ENCODE data around the gene CORO1C. TPM values are rescaled to one million over a fixed set of nuclear protein-coding genes. Genes with fewer than 3 reads are reported as not detected.

The CORO1C gene
- total and polyA plus RNA-seq, 9 of the 15 experiments (the other 6 are each of a cell fraction or from before 2014, with no cell fraction given) = 55.2 to 280 (median 150) TPM

DNA sequence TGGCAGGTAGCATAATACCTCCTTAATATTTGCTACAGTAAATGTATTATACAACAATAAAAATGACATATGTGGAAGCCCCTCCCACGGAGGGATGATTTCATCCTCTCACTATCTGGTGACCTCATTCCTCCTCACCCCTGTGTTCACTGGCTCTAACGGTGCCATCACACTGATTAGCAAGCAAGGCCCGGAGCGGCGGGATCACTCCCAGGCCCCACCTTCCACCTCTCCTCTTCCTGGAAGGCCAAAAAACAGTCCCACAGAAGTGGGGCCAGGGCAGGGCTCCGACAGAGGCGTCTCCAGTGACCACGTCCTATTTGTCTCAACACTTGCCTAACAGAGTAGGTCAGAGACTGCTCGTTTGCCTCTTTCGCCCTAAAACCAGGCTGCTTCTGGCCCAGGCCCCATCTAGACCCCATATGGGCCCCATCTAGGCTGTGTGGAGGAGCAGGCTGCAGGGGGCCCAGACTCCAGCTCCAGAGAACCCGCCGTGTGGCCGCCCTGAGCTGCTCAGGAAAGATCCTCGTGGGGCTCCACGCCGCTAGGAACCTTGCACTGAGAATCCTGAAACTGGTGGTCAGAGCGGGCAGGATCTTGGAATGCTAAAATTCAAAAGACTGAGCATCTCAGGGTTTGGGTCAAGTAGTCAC is 101.4 kb downstream of the CORO1C start (continued):
- TF ChIP-seq, protein P1, sequence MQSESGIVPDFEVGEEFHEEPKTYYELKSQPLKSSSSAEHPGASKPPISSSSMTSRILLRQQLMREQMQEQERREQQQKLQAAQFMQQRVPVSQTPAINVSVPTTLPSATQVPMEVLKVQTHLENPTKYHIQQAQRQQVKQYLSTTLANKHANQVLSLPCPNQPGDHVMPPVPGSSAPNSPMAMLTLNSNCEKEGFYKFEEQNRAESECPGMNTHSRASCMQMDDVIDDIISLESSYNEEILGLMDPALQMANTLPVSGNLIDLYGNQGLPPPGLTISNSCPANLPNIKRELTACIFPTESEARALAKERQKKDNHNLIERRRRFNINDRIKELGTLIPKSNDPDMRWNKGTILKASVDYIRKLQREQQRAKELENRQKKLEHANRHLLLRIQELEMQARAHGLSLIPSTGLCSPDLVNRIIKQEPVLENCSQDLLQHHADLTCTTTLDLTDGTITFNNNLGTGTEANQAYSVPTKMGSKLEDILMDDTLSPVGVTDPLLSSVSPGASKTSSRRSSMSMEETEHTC (IDR thresholded peaks at IDR 0.05) = no peak
- TF ChIP-seq ELF4 (CRISPR knock-in tag; IDR thresholded peaks at IDR 0.05) (peak; percentile 81; the same call in 1 of the 2 replicates), HNRNPLL (IDR thresholded peaks at IDR 0.05; ENCODE audit: low read depth, low read length, poor library complexity, severe bottlenecking) (no peak), GATA2 (CRISPR knock-in tag; IDR thresholded peaks at IDR 0.05) (no peak), ZBTB8A (IDR thresholded peaks at IDR 0.05; ENCODE audit: partially characterized antibody) (no peak), SMARCB1 (IDR thresholded peaks at IDR 0.05; ENCODE audit: insufficient read length, low read depth) (no peak), ZNF324 (CRISPR knock-in tag; IDR thresholded peaks at IDR 0.05) (peak; percentile 31; the same call in 1 of the 2 replicates), NRF1 (conservative IDR thresholded peaks at IDR 0.05 in 1 of 2, IDR thresholded peaks at IDR 0.05 in 1 of 2) (peak in 1 of 2 experiments; percentile 36; a peak in 1 of 4 replicates), POLR2A (conservative IDR thresholded peaks at IDR 0.05) (peak; percentile 94), SMAD3 (CRISPR knock-in tag; conservative IDR thresholded peaks at IDR 0.05) (0 out of 2 replicates have a peak, but pooled peaks have one; percentile 42), PHF21A (IDR thresholded peaks at IDR 0.05; ENCODE audit: borderline replicate concordance, low read depth) (peak; percentile 46; the same call in 1 of the 2 replicates), CXXC5 (CRISPR knock-in tag; IDR thresholded peaks at IDR 0.05) (peak; percentile 71), TCF7 (IDR thresholded peaks at IDR 0.05; ENCODE audit: borderline replicate concordance) (no peak), PTTG1 (tag; IDR thresholded peaks at IDR 0.05; ENCODE audit: low read depth) (no peak)
- TF ChIP-seq, protein P2, sequence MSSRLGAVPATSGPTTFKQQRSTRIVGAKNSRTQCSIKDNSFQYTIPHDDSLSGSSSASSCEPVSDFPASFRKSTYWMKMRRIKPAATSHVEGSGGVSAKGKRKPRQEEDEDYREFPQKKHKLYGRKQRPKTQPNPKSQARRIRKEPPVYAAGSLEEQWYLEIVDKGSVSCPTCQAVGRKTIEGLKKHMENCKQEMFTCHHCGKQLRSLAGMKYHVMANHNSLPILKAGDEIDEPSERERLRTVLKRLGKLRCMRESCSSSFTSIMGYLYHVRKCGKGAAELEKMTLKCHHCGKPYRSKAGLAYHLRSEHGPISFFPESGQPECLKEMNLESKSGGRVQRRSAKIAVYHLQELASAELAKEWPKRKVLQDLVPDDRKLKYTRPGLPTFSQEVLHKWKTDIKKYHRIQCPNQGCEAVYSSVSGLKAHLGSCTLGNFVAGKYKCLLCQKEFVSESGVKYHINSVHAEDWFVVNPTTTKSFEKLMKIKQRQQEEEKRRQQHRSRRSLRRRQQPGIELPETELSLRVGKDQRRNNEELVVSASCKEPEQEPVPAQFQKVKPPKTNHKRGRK (tag; IDR thresholded peaks at IDR 0.05) = no peak
- TF ChIP-seq, protein P3, sequence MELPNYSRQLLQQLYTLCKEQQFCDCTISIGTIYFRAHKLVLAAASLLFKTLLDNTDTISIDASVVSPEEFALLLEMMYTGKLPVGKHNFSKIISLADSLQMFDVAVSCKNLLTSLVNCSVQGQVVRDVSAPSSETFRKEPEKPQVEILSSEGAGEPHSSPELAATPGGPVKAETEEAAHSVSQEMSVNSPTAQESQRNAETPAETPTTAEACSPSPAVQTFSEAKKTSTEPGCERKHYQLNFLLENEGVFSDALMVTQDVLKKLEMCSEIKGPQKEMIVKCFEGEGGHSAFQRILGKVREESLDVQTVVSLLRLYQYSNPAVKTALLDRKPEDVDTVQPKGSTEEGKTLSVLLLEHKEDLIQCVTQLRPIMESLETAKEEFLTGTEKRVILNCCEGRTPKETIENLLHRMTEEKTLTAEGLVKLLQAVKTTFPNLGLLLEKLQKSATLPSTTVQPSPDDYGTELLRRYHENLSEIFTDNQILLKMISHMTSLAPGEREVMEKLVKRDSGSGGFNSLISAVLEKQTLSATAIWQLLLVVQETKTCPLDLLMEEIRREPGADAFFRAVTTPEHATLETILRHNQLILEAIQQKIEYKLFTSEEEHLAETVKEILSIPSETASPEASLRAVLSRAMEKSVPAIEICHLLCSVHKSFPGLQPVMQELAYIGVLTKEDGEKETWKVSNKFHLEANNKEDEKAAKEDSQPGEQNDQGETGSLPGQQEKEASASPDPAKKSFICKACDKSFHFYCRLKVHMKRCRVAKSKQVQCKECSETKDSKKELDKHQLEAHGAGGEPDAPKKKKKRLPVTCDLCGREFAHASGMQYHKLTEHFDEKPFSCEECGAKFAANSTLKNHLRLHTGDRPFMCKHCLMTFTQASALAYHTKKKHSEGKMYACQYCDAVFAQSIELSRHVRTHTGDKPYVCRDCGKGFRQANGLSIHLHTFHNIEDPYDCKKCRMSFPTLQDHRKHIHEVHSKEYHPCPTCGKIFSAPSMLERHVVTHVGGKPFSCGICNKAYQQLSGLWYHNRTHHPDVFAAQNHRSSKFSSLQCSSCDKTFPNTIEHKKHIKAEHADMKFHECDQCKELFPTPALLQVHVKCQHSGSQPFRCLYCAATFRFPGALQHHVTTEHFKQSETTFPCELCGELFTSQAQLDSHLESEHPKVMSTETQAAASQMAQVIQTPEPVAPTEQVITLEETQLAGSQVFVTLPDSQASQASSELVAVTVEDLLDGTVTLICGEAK (IDR thresholded peaks at IDR 0.05) = peak; percentile 32; the same call in 1 of the 2 replicates
- TF ChIP-seq, protein P3 (CRISPR knock-in tag; IDR thresholded peaks at IDR 0.05) = no peak
